Kidney epithelial cell (primary cell): ENCODE results near the gene AP1M2. TPM values are rescaled to one million over a fixed set of nuclear protein-coding genes. Genes with fewer than 3 reads are reported as not detected.

Source experiments
- DNase-seq: peaks from one replicate; pipeline ENCODE4 v3.0.0-alpha.2; 2010; ENCODE audit warnings: low read depth
- H3K27me3 ChIP-seq: 2 replicates; pipeline ENCODE4 v1.6.0; 2011; ENCODE audit warnings: low read length; ENCODE audit not compliant: control insufficient read depth, insufficient read depth
- H3K36me3 ChIP-seq: 2 replicates; pipeline ENCODE4 v1.5.1; 2011; ENCODE audit warnings: low read length; ENCODE audit not compliant: control insufficient read depth, insufficient read depth
- H3K4me3 ChIP-seq: 2 replicates; pipeline ENCODE4 v1.5.1; 2011; ENCODE audit warnings: low read depth, mild to moderate bottlenecking, control low read depth, low read length
- total RNA-seq: library from RNA; depleted of rRNA; stranded (reverse); fragments of >200 nt; gene quantifications from 2 replicates; pipeline ENCODE4 v1.2.3, GENCODE V29; 2015
- TF ChIP-seq, protein P1 (sequence below): IDR thresholded peaks from 2 replicates; pipeline ENCODE4 v1.5.1; 2011; ENCODE audit warnings: mild to moderate bottlenecking, moderate library complexity, low read length, control low read depth, inconsistent platforms; ENCODE audit not compliant: insufficient read depth, poor library complexity, severe bottlenecking

AP1M2 gene
- total RNA-seq, 1 donor from 2014 or later = 73.7 TPM

- no peak for DNase-seq
- Histone ChIP-seq H3K36me3 (no peaks in the 10 kb centered on the region), H3K4me3 (no peak overlapping the region), H3K27me3 (no peaks in the 10 kb centered on the region)
- TF ChIP-seq, protein P1, sequence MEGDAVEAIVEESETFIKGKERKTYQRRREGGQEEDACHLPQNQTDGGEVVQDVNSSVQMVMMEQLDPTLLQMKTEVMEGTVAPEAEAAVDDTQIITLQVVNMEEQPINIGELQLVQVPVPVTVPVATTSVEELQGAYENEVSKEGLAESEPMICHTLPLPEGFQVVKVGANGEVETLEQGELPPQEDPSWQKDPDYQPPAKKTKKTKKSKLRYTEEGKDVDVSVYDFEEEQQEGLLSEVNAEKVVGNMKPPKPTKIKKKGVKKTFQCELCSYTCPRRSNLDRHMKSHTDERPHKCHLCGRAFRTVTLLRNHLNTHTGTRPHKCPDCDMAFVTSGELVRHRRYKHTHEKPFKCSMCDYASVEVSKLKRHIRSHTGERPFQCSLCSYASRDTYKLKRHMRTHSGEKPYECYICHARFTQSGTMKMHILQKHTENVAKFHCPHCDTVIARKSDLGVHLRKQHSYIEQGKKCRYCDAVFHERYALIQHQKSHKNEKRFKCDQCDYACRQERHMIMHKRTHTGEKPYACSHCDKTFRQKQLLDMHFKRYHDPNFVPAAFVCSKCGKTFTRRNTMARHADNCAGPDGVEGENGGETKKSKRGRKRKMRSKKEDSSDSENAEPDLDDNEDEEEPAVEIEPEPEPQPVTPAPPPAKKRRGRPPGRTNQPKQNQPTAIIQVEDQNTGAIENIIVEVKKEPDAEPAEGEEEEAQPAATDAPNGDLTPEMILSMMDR = no peak
These were observed 16.9 kb upstream of the AP1M2 start for GRCh38 chr19:10603873-10604459.

DNA sequence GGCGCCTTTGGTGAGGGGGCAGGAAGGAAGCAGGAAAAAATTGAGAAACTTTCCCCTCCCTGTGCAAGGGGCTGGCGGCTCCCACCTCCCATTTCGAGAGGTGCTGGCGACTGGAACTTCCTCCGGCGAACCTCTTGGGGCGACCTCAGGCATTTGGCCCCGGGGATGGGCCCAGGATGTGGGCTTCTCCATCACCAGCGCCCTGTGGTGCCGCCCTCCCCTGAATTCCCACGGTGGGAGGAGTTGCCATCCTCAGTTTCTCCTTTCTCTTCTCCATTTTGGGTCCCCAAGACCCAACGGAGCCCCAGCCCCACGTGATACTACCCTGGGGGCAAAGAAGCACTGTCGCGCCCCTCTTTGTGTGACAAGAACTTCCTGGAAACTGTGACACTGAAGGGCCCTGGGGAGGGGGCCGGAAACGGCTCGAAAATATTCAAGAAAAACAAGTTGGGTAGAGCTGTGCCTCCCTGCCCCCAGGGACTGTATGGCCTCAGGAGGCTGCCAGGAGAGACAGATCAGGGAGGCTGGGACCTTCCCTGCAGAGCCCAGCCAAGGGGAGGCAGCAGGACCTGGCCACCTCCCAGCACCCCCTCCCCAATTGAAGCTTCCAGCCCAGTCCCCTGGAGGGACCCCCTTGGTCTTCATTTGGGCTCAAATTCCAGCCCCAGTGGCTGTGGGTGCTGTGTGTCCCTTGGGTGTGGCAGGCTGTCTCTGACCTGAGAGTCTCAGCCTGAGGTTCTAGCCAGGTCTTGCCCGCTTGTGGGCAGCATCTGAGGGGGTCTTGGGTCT, 16.2 kb upstream of the AP1M2 start:
- no peak for DNase-seq
- Histone ChIP-seq H3K36me3 (no peaks in the 10 kb centered on the region), H3K4me3 (peak overlapping the region; percentile 99), H3K27me3 (no peaks in the 10 kb centered on the region)
- TF ChIP-seq, protein P1 = no peak

- peak overlapping the region; percentile 99 for H3K4me3 ChIP-seq
- TF ChIP-seq, protein P1 = no peak
- no peak for DNase-seq
- H3K36me3 ChIP-seq = no peaks in the 10 kb centered on the region
- H3K27me3 ChIP-seq = no peaks in the 10 kb centered on the region
These were observed 15.4 kb upstream of the AP1M2 start for GRCh38 chr19:10602330-10603083.

- H3K36me3 ChIP-seq = no peaks in the 10 kb centered on the region
- peak overlapping the region; percentile 17 for H3K4me3 ChIP-seq
- no peaks in the 10 kb centered on the region for H3K27me3 ChIP-seq
- no peak for DNase-seq
- TF ChIP-seq, protein P1 = no peak
These were observed 14.9 kb upstream of the AP1M2 start for GRCh38 chr19:10601999-10602329.

DNA sequence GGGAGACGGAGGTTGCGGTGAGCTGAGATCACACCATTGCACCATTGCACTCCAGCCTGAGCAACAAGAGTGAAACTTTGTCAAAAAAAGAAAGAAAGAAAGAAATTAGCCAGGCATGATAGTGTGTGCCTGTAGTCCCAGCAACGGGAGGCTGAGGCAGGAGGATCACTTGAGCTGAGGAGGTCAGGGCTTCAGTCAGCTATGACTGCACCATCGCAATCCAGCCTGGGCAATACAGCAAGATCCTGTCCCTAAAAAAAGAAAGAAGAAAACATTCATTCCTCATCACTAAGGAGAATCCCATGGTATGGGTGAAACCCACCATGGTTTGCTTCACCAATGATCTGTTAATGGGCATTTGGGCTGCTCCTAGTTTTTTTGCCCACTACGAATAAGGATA, 13.0 kb upstream of the AP1M2 start:
- H3K36me3 ChIP-seq = no peaks in the 10 kb centered on the region
- no peaks in the 10 kb centered on the region for H3K27me3 ChIP-seq
- DNase-seq = no peak
- TF ChIP-seq, protein P1 = no peak
- no peak overlapping the region for H3K4me3 ChIP-seq
